Fibroblast of pulmonary artery (primary cell): ENCODE results near the gene TNFRSF1A.

Experiments used
- DNase-seq: peaks from one replicate; pipeline ENCODE4 v3.0.0-alpha.2; 2010; ENCODE audit warnings: low read depth
- H3K4me3 ChIP-seq: replicated peaks from 2 replicates; pipeline ENCODE4 v1.5.1; 2011; ENCODE audit warnings: low read depth, mild to moderate bottlenecking, control low read depth, low read length, moderate library complexity
- CTCF ChIP-seq: IDR thresholded peaks from 2 replicates; pipeline ENCODE4 v1.5.1; 2011; ENCODE audit warnings: mild to moderate bottlenecking, control low read depth, low read length, inconsistent platforms; ENCODE audit errors: missing control alignments

TNFRSF1A gene

GRCh38 chr12:6307529-6307928 lies 34.3 kb downstream of the TNFRSF1A start:
- DNase-seq, result no peak
- H3K4me3 ChIP-seq, result no peak overlapping the region
- TF ChIP-seq CTCF, result no peak

GRCh38 chr12:6306599-6307220 lies 35.2 kb downstream of the TNFRSF1A start:
- no peak for DNase-seq
- no peak overlapping the region for H3K4me3 ChIP-seq
- TF ChIP-seq CTCF, result no peak

GRCh38 chr12:6306151-6306550 lies 35.7 kb downstream of the TNFRSF1A start:
- TF ChIP-seq CTCF, result no peak

GRCh38 chr12:6303071-6303470 lies 38.8 kb downstream of the TNFRSF1A start:
- TF ChIP-seq CTCF, result no peak
- no peak for DNase-seq
- no peak overlapping the region for H3K4me3 ChIP-seq

More at GRCh38 chr12:6306151-6306550, 35.7 kb downstream of the TNFRSF1A start:
- no peak overlapping the region for H3K4me3 ChIP-seq
- no peak for DNase-seq

- no peak for DNase-seq
- TF ChIP-seq CTCF, result no peak
Observed at GRCh38 chr12:6302621-6303020, 39.3 kb downstream of the TNFRSF1A start.

GRCh38 chr12:6301721-6302120 lies 40.2 kb downstream of the TNFRSF1A start:
- no peak overlapping the region for H3K4me3 ChIP-seq
- no peak for TF ChIP-seq CTCF
- no peak for DNase-seq

More at GRCh38 chr12:6302621-6303020, 39.3 kb downstream of the TNFRSF1A start:
- H3K4me3 ChIP-seq, result no peak overlapping the region

GRCh38 chr12:6297170-6297569 lies 44.7 kb downstream of the TNFRSF1A start:
- TF ChIP-seq CTCF, result no peak

More at GRCh38 chr12:6297170-6297569, 44.7 kb downstream of the TNFRSF1A start:
- H3K4me3 ChIP-seq, result no peak overlapping the region
- DNase-seq, result no peak
